Endothelial cell of umbilical vein (primary cell): ENCODE measurements around the gene ENAH. TPM values are rescaled to one million over a fixed set of nuclear protein-coding genes. Genes with fewer than 3 reads are reported as not detected.
A peak's percentile ranks its signal among the peaks of the same experiment; 100 is the strongest.

Experiments
- BruUV-seq: library from RNA; stranded (reverse); fragments of 400-500 nt; replicated peaks from 2 replicates; lab custom pipeline; 2021; lab: Mats Ljungman, UMichigan
- CTCF ChIA-PET: fragments of 300-600, 350-600 bp; sonication (Branson Sonifier 250); formaldehyde crosslinking; loops from one replicate; lab custom pipeline; 2021; ENCODE audit warnings: antibody characterized with exemption, inconsistent platforms; lab: Charles Lee
- POLR2A ChIA-PET: fragments of 300-600, 350-600 bp; sonication (Branson Sonifier 250); formaldehyde crosslinking; loops from one replicate; lab custom pipeline; 2021; ENCODE audit warnings: antibody characterized with exemption, inconsistent platforms; lab: Charles Lee
- DNase-seq: peaks from one replicate; pipeline ENCODE4 v3.0.0-alpha.2; 2011; ENCODE audit warnings: low read depth, low spot score
- FAIRE-seq: peaks from 2 replicates; lab custom pipeline; 2011; peaks lifted over from hg19 to GRCh38; lab: Jason Lieb, UNC
- H2AFZ ChIP-seq: 2 replicates; pipeline ENCODE4 v1.6.0; 2012; ENCODE audit warnings: low read depth, low read length, control low read depth, inconsistent platforms
- H3K27ac ChIP-seq: 2 replicates; pipeline ENCODE4 v1.5.1; 2011; ENCODE audit warnings: low read depth, mild to moderate bottlenecking, control low read depth, low read length, moderate library complexity; ENCODE audit not compliant: insufficient read depth
- H3K27me3 ChIP-seq, 2 experiments: 2 replicates each; pipeline versions ENCODE4 v1.6.0 to v1.6.1; 2011; ENCODE audit warnings: low read length in 2 of 2, mixed read lengths in 1 of 2; ENCODE audit not compliant: control insufficient read depth in 2 of 2, insufficient read depth in 2 of 2
- H3K36me3 ChIP-seq, 2 experiments: 2 replicates in 1 of 2; 3 replicates in 1 of 2; pipeline ENCODE4 v1.5.1; 2011; ENCODE audit warnings: low read length in 2 of 2, mild to moderate bottlenecking in 1 of 2, moderate library complexity in 1 of 2; ENCODE audit not compliant: control insufficient read depth in 2 of 2, insufficient read depth in 2 of 2; ENCODE audit errors: extremely low read depth in 1 of 2
- H3K4me1 ChIP-seq: 3 replicates; pipeline ENCODE4 v1.5.1; 2011; ENCODE audit warnings: mild to moderate bottlenecking, low read length; ENCODE audit not compliant: control insufficient read depth, insufficient read depth; ENCODE audit errors: extremely low read depth
- H3K4me2 ChIP-seq: 2 replicates; pipeline ENCODE4 v1.6.1; 2011; ENCODE audit warnings: low read length, control low read depth, mixed read lengths; ENCODE audit not compliant: insufficient read depth
- H3K4me3 ChIP-seq, 3 experiments: fragments of 200-600 bp in 1 of 3; sonication (generic), shearing (Covaris generic) in 1 of 3; replicated peaks in 1 of 3; 2 replicates each; pipeline ENCODE4 v1.5.1; 2011 to 2016; ENCODE audit warnings: control low read depth in 3 of 3, low read length in 3 of 3, mild to moderate bottlenecking in 2 of 3, inconsistent platforms in 1 of 3, low read depth in 1 of 3, moderate library complexity in 1 of 3; ENCODE audit not compliant: insufficient read depth in 1 of 3
- H3K79me2 ChIP-seq: 2 replicates; pipeline ENCODE4 v1.6.0; 2012; ENCODE audit warnings: low read length, inconsistent platforms; ENCODE audit not compliant: control insufficient read depth, insufficient read depth
- H3K9ac ChIP-seq: replicated peaks from 2 replicates; pipeline ENCODE3; 2011; ENCODE audit warnings: low read length, control low read depth; ENCODE audit not compliant: insufficient read depth; ENCODE audit errors: extremely low read depth
- H3K9me1 ChIP-seq: replicated peaks from 3 replicates; pipeline ENCODE4 v1.6.0; 2011; ENCODE audit warnings: mild to moderate bottlenecking, low read length; ENCODE audit not compliant: control insufficient read depth, insufficient read depth; ENCODE audit errors: extremely low read depth
- H3K9me3 ChIP-seq: replicated peaks from 2 replicates; pipeline ENCODE4 v1.5.1; 2012; ENCODE audit warnings: low read length, inconsistent platforms; ENCODE audit not compliant: control insufficient read depth, insufficient read depth
- H4K20me1 ChIP-seq: replicated peaks from 2 replicates; pipeline ENCODE3; 2011; ENCODE audit warnings: mild to moderate bottlenecking, low read length; ENCODE audit not compliant: control insufficient read depth, insufficient read depth; ENCODE audit errors: extremely low read depth
- EZH2 ChIP-seq: IDR thresholded peaks from 2 replicates; pipeline ENCODE4 v1.6.1; 2012; ENCODE audit warnings: borderline replicate concordance, low read depth, mild to moderate bottlenecking, moderate library complexity, low read length, inconsistent platforms; ENCODE audit not compliant: severe bottlenecking
- FOS ChIP-seq: IDR thresholded peaks from 2 replicates; pipeline ENCODE4 v1.6.1; 2011; ENCODE audit warnings: mild to moderate bottlenecking, low read length, moderate library complexity, borderline replicate concordance; ENCODE audit not compliant: insufficient read depth
- GATA2 ChIP-seq: IDR thresholded peaks from 2 replicates; pipeline ENCODE4 v1.7.0; 2011; ENCODE audit warnings: low read depth, mild to moderate bottlenecking, moderate library complexity, mixed read lengths, low read length; ENCODE audit not compliant: insufficient read length, insufficient read depth
- JUN ChIP-seq: IDR thresholded peaks from 2 replicates; pipeline ENCODE4 v1.6.1; 2011; ENCODE audit warnings: borderline replicate concordance, low read depth; ENCODE audit not compliant: insufficient read length, insufficient read depth
- MYC ChIP-seq: IDR thresholded peaks from one replicate; pipeline ENCODE4 v1.6.1; 2011; ENCODE audit warnings: mild to moderate bottlenecking, low read depth, low read length
- POLR2A ChIP-seq: IDR thresholded peaks from 2 replicates; pipeline ENCODE4 v1.6.1; 2012; ENCODE audit warnings: low read depth, mild to moderate bottlenecking, control low read depth, low read length
- POLR2AphosphoS5 ChIP-seq: IDR thresholded peaks from 2 replicates; pipeline ENCODE4 v1.6.1; 2012; ENCODE audit warnings: low read depth, mild to moderate bottlenecking, control low read depth, low read length, moderate library complexity; ENCODE audit not compliant: insufficient read depth
- dilution Hi-C: fragments of 300-500 bp; cut with MboI; formaldehyde crosslinking; loops from one replicate; pipeline ENCODE4 v1.15.0; 2019; ENCODE audit warnings: low sequenced_read_pairs; ENCODE audit not compliant: extremely low pct_ligation_motif_present
- intact Hi-C: fragments of 100-400 bp; cut with micrococcal nuclease; formaldehyde crosslinking; loops from one replicate; pipeline ENCODE4 v1.10.0; 2022
- polyA plus RNA-seq, 4 experiments: library from polyadenylated mRNA; depleted of rRNA in 3 of 4; stranded (reverse) in 3 of 4; unstranded in 1 of 4; fragments of >200 nt; gene quantifications; 2 replicates each; pipeline versions ENCODE4 v1.2.1 to v1.2.3, GENCODE V29; 2011 to 2012; ENCODE audit warnings: missing spikeins in 1 of 4
- total RNA-seq: library from RNA; stranded (reverse); gene quantifications from 2 replicates; pipeline ENCODE4 v1.2.3, GENCODE V29; 2021
- TF ChIP-seq, protein P1 (sequence below), 2 donors: IDR thresholded peaks; 1 replicate in 1 of 2; 2 replicates in 1 of 2; pipeline ENCODE4 v1.5.1; 2011; ENCODE audit warnings: low read length in 2 of 2, mild to moderate bottlenecking in 2 of 2, moderate library complexity in 2 of 2, control low read depth in 1 of 2, inconsistent platforms in 1 of 2, low read depth in 1 of 2; ENCODE audit not compliant: insufficient read depth in 1 of 2; ENCODE audit errors: extremely low read depth in 1 of 2
- TF ChIP-seq, protein P2 (sequence below): IDR thresholded peaks from 2 replicates; pipeline ENCODE4 v1.6.1; 2011; ENCODE audit not compliant: insufficient read depth, insufficient read length

Gene ENAH
- total and polyA plus RNA-seq, 2 donors (not counting 3 experiments of a cell fraction or from before 2014, with no cell fraction given) = 19.9 to 95.6 TPM

DNA sequence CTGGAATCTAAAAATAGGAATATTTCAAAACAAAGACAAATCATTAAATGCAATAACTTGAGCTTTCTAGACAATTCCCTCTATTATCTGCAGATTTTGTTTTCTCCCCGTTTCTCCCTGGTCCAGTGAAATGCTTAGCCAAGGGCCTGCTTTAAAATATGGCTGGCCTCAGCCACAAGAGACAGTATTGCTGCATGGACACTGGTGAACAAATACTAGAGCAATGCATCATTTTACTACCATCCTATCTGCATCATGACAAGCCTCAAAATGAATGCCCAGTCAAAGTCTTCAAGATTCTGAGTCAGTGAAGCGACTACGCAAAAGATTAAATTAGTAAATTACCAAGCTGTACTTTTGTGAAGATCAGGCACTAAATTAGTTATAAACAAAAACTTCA lies 80.5 kb downstream of the ENAH start:
- POLR2A ChIA-PET = no interaction called here
- H3K9me3 ChIP-seq = no peaks in the 10 kb centered on the region
- no peak overlapping the region for H2AFZ ChIP-seq
- H3K27me3 ChIP-seq = no peaks in the 10 kb centered on the region
- TF ChIP-seq JUN = no peak
- TF ChIP-seq FOS = no peak
- TF ChIP-seq GATA2 = no peak
- TF ChIP-seq, protein P1, sequence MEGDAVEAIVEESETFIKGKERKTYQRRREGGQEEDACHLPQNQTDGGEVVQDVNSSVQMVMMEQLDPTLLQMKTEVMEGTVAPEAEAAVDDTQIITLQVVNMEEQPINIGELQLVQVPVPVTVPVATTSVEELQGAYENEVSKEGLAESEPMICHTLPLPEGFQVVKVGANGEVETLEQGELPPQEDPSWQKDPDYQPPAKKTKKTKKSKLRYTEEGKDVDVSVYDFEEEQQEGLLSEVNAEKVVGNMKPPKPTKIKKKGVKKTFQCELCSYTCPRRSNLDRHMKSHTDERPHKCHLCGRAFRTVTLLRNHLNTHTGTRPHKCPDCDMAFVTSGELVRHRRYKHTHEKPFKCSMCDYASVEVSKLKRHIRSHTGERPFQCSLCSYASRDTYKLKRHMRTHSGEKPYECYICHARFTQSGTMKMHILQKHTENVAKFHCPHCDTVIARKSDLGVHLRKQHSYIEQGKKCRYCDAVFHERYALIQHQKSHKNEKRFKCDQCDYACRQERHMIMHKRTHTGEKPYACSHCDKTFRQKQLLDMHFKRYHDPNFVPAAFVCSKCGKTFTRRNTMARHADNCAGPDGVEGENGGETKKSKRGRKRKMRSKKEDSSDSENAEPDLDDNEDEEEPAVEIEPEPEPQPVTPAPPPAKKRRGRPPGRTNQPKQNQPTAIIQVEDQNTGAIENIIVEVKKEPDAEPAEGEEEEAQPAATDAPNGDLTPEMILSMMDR (IDR thresholded peaks at IDR 0.05; ENCODE audit: extremely low read depth in 1 of 2, insufficient read depth in 1 of 2, low read depth in 1 of 2, low read length in 2 of 2) = no peak
- TF ChIP-seq, protein P2, sequence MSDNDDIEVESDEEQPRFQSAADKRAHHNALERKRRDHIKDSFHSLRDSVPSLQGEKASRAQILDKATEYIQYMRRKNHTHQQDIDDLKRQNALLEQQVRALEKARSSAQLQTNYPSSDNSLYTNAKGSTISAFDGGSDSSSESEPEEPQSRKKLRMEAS = no peak
- no peak for TF ChIP-seq POLR2AphosphoS5
- TF ChIP-seq EZH2 = no peak
- TF ChIP-seq POLR2A = no peak
- TF ChIP-seq MYC = no peak
- CTCF ChIA-PET = interaction anchor here (1.2 to 2.0 kb wide), 2 partner anchors 14 to 91 kb away, joined by 3 to 9 read pairs; no protein-coding TSS in a partner anchor
- BruUV-seq = no TSS peak
- peaks cover 51% of the 10 kb centered on the region for H3K79me2 ChIP-seq
- no peaks in the 10 kb centered on the region for H3K36me3 ChIP-seq
- intact Hi-C loops = no loop called here
- no peak overlapping the region for H3K4me3 ChIP-seq
- DNase-seq (no peak), FAIRE-seq (peak; percentile 55)
- H4K20me1 ChIP-seq = peaks cover 5% of the 10 kb centered on the region
- dilution Hi-C loops = no loop called here
- peaks cover 2% of the 10 kb centered on the region for H3K9me1 ChIP-seq
- no peak overlapping the region for H3K27ac ChIP-seq
- H3K9ac ChIP-seq = no peak overlapping the region
- H3K4me1 ChIP-seq = no peaks in the 10 kb centered on the region
- no peak overlapping the region for H3K4me2 ChIP-seq
